Effector CD4-positive, alpha-beta T cell (primary cell): ENCODE data around the gene PDE4A.
A peak's percentile ranks its signal among the peaks of the same experiment; 100 is the strongest.

Experiments
- DNase-seq: peaks from one replicate; pipeline ENCODE4 v3.0.0-alpha.2; 2020

The PDE4A gene

GRCh38 chr19:10468133-10468532, 47.8 kb downstream of the PDE4A start:
- DNase-seq, result no peak

- no peak for DNase-seq
Observed at GRCh38 chr19:10471909-10472308, 51.6 kb downstream of the PDE4A start.

- no peak for DNase-seq
Observed at GRCh38 chr19:10473192-10473591, 52.9 kb downstream of the PDE4A start.

- no peak for DNase-seq
Observed at GRCh38 chr19:10474962-10475451, 54.7 kb downstream of the PDE4A start.

- no peak for DNase-seq
Observed at GRCh38 chr19:10478476-10478875, 58.1 kb downstream of the PDE4A start.

GRCh38 chr19:10478903-10479384, 58.6 kb downstream of the PDE4A start:
- DNase-seq, result peak; percentile 87

GRCh38 chr19:10486551-10486950, 66.2 kb downstream of the PDE4A start:
- DNase-seq, result no peak

GRCh38 chr19:10491472-10492047, 71.2 kb downstream of the PDE4A start:
- no peak for DNase-seq

- no peak for DNase-seq
Observed at GRCh38 chr19:10497371-10497770, 77.0 kb downstream of the PDE4A start.

GRCh38 chr19:10499550-10500246, 79.4 kb downstream of the PDE4A start:
- DNase-seq, result no peak

GRCh38 chr19:10500247-10500592, 79.9 kb downstream of the PDE4A start:
- DNase-seq, result no peak

- DNase-seq, result no peak
Observed at GRCh38 chr19:10501971-10502523, 81.7 kb downstream of the PDE4A start.

- peak; percentile 80 for DNase-seq
Observed at GRCh38 chr19:10502524-10503001, 82.2 kb downstream of the PDE4A start.

- DNase-seq, result no peak
Observed at GRCh38 chr19:10503002-10503789, 82.9 kb downstream of the PDE4A start, which contains the start of gene KEAP1. TSS of gene KEAP1 (minus strand) at chr19:10503356. CDS start at chr19:10500033, 3,323 bp downstream.

- DNase-seq, result peak; percentile 68
Observed at GRCh38 chr19:10505583-10506229, 85.4 kb downstream of the PDE4A start.

GRCh38 chr19:10508036-10508435, 87.7 kb downstream of the PDE4A start:
- no peak for DNase-seq

GRCh38 chr19:10508707-10509106, 88.4 kb downstream of the PDE4A start:
- no peak for DNase-seq

- DNase-seq, result peak; percentile 45
Observed at GRCh38 chr19:10510301-10510802, 90.0 kb downstream of the PDE4A start.

GRCh38 chr19:10513223-10513622, 92.9 kb downstream of the PDE4A start:
- DNase-seq, result no peak

GRCh38 chr19:10514211-10515145, 94.1 kb downstream of the PDE4A start:
- DNase-seq, result no peak

GRCh38 chr19:10516064-10516385, 95.7 kb downstream of the PDE4A start:
- no peak for DNase-seq
